Keratinocyte (primary cell): Measurements from ENCODE around the gene SRXN1. TPM values are rescaled to one million over a fixed set of nuclear protein-coding genes. Genes with fewer than 3 reads are reported as not detected.

ENCODE experiments used
- DNase-seq: peaks from one replicate; pipeline ENCODE4 v3.0.0-alpha.2; 2011; ENCODE audit warnings: low read depth, missing footprints, low spot score
- FAIRE-seq: peaks from 2 replicates; lab custom pipeline; 2011; peaks lifted over from hg19 to GRCh38; lab: Jason Lieb, UNC
- H2AFZ ChIP-seq: 2 replicates; pipeline ENCODE4 v1.6.0; 2012; ENCODE audit warnings: low read length, control low read depth, inconsistent platforms; ENCODE audit not compliant: control insufficient read depth
- H3K27ac ChIP-seq: 2 replicates; pipeline ENCODE4 v1.5.1; 2011; ENCODE audit warnings: low read length; ENCODE audit not compliant: control insufficient read depth, insufficient read depth
- H3K27me3 ChIP-seq: 3 replicates; pipeline ENCODE4 v1.6.0; 2011; ENCODE audit warnings: low read length; ENCODE audit not compliant: control insufficient read depth, insufficient read depth; ENCODE audit errors: extremely low read depth
- H3K36me3 ChIP-seq, 2 experiments: 2 replicates in 1 of 2; 3 replicates in 1 of 2; pipeline ENCODE4 v1.5.1; 2011; ENCODE audit warnings: low read length in 2 of 2, mild to moderate bottlenecking in 1 of 2; ENCODE audit not compliant: control insufficient read depth in 2 of 2, insufficient read depth in 2 of 2; ENCODE audit errors: extremely low read depth in 1 of 2
- H3K4me1 ChIP-seq: 3 replicates; pipeline ENCODE4 v1.5.1; 2011; ENCODE audit warnings: low read length; ENCODE audit not compliant: control insufficient read depth, insufficient read depth; ENCODE audit errors: extremely low read depth
- H3K4me2 ChIP-seq: 3 replicates; pipeline ENCODE4 v1.6.0; 2011; ENCODE audit warnings: low read depth, low read length; ENCODE audit not compliant: control insufficient read depth, insufficient read depth; ENCODE audit errors: extremely low read depth
- H3K4me3 ChIP-seq, 3 experiments: fragments of 200-600 bp in 1 of 3; sonication (generic) in 1 of 3; 2 replicates in 2 of 3; 3 replicates in 1 of 3; pipeline ENCODE4 v1.5.1; 2011 to 2016; ENCODE audit warnings: low read length in 3 of 3, mild to moderate bottlenecking in 3 of 3, control low read depth in 2 of 3, inconsistent platforms in 1 of 3, low read depth in 1 of 3, mixed read lengths in 1 of 3, mixed run types in 1 of 3, moderate library complexity in 1 of 3; ENCODE audit not compliant: control insufficient read depth in 2 of 3, insufficient read depth in 2 of 3; ENCODE audit errors: extremely low read depth in 1 of 3
- H3K79me2 ChIP-seq: 2 replicates; pipeline ENCODE4 v1.6.0; 2012; ENCODE audit warnings: low read length; ENCODE audit not compliant: control insufficient read depth, insufficient read depth
- H3K9ac ChIP-seq: 3 replicates; pipeline ENCODE4 v1.6.0; 2011; ENCODE audit warnings: low read length; ENCODE audit not compliant: control insufficient read depth, insufficient read depth; ENCODE audit errors: extremely low read depth
- H3K9me1 ChIP-seq: 3 replicates; pipeline ENCODE4 v1.6.0; 2011; ENCODE audit warnings: low read length; ENCODE audit not compliant: control insufficient read depth, insufficient read depth; ENCODE audit errors: extremely low read depth
- H3K9me3 ChIP-seq: 2 replicates; pipeline ENCODE4 v1.5.1; 2012; ENCODE audit warnings: low read depth, low read length; ENCODE audit not compliant: control insufficient read depth
- H4K20me1 ChIP-seq: 3 replicates; pipeline ENCODE4 v1.6.0; 2011; ENCODE audit warnings: low read length; ENCODE audit not compliant: control insufficient read depth, insufficient read depth; ENCODE audit errors: extremely low read depth
- CTCF ChIP-seq, 3 experiments: IDR thresholded peaks in 1 of 3; conservative IDR thresholded peaks in 1 of 3; optimal IDR thresholded peaks in 1 of 3; 2 replicates in 2 of 3; 3 replicates in 1 of 3; pipeline versions ENCODE3 to v1.5.1; 2011; ENCODE audit warnings: low read length in 3 of 3, mild to moderate bottlenecking in 3 of 3, moderate library complexity in 2 of 3, control low read depth in 1 of 3, inconsistent platforms in 1 of 3; ENCODE audit not compliant: insufficient read depth in 2 of 3; ENCODE audit errors: extremely low read depth in 1 of 3
- EZH2 ChIP-seq: IDR thresholded peaks from one replicate; pipeline ENCODE4 v1.6.1; 2012; ENCODE audit warnings: inconsistent platforms, mild to moderate bottlenecking, low read length, moderate library complexity
- dilution Hi-C: fragments of 300-500 bp; cut with MboI; formaldehyde crosslinking; loops from one replicate; pipeline ENCODE4 v1.7.0; 2020; ENCODE audit warnings: low sequenced_read_pairs; ENCODE audit not compliant: extremely low pct_ligation_motif_present
- polyA plus RNA-seq, 5 experiments: library from polyadenylated mRNA; depleted of rRNA in 3 of 5; stranded (reverse) in 3 of 5; stranded (forward) in 1 of 5; unstranded in 1 of 5; fragments of >200 nt; gene quantifications; 1 replicate in 1 of 5; 2 replicates in 3 of 5; 3 replicates in 1 of 5; pipeline versions ENCODE4 v1.2.1 to v1.2.3, GENCODE V29; 2011 to 2012; ENCODE audit warnings: missing spikeins in 2 of 5, low read depth in 1 of 5, low replicate concordance in 1 of 5

SRXN1 gene
- polyA plus RNA-seq, 1 donor (not counting 4 experiments of a cell fraction or from before 2014, with no cell fraction given), result 51.7 TPM

GRCh38 chr20:682123-682522 is 29.1 kb upstream of the SRXN1 start:
- H3K9me1 ChIP-seq, result no peaks in the 10 kb centered on the region
- H3K9ac ChIP-seq, result no peak overlapping the region
- H3K4me1 ChIP-seq, result no peaks in the 10 kb centered on the region
- no peak overlapping the region for H3K4me3 ChIP-seq
- peaks cover 14% of the 10 kb centered on the region for H3K27me3 ChIP-seq
- no peak for TF ChIP-seq CTCF (optimal IDR thresholded peaks at IDR 0.05 in 1 of 3, IDR thresholded peaks at IDR 0.05 in 1 of 3, conservative IDR thresholded peaks at IDR 0.05 in 1 of 3; ENCODE audit: extremely low read depth in 1 of 3, insufficient read depth in 2 of 3, low read length in 3 of 3)
- TF ChIP-seq EZH2, result no peak
- no peaks in the 10 kb centered on the region for H4K20me1 ChIP-seq
- DNase-seq, result no peak
- no peak overlapping the region for H3K4me2 ChIP-seq
- no peaks in the 10 kb centered on the region for H3K79me2 ChIP-seq
- dilution Hi-C loops, result no loop called here
- no peaks in the 10 kb centered on the region for H3K36me3 ChIP-seq
- H3K9me3 ChIP-seq, result no peaks in the 10 kb centered on the region
- FAIRE-seq, result no peak
- H3K27ac ChIP-seq, result no peak overlapping the region
- no peak overlapping the region for H2AFZ ChIP-seq

- dilution Hi-C loops, result no loop called here
- Histone ChIP-seq H2AFZ (no peak overlapping the region), H3K36me3 (no peaks in the 10 kb centered on the region), H3K27me3 (peaks cover 28% of the 10 kb centered on the region), H3K79me2 (no peaks in the 10 kb centered on the region), H3K4me3 (no peak overlapping the region), H3K9me3 (no peaks in the 10 kb centered on the region), H4K20me1 (no peaks in the 10 kb centered on the region), H3K9me1 (no peaks in the 10 kb centered on the region), H3K4me2 (no peak overlapping the region), H3K9ac (no peak overlapping the region), H3K27ac (no peak overlapping the region), H3K4me1 (no peaks in the 10 kb centered on the region)
- FAIRE-seq (no peak), DNase-seq (no peak)
- TF ChIP-seq CTCF (optimal IDR thresholded peaks at IDR 0.05 in 1 of 3, IDR thresholded peaks at IDR 0.05 in 1 of 3, conservative IDR thresholded peaks at IDR 0.05 in 1 of 3; ENCODE audit: extremely low read depth in 1 of 3, insufficient read depth in 2 of 3, low read length in 3 of 3) (no peak), EZH2 (no peak)
Measured at GRCh38 chr20:680638-681187, 27.7 kb upstream of the SRXN1 start.
